Testis (tissue), 3 donors: ENCODE results near the gene RBFOX1. TPM values are rescaled to one million over a fixed set of nuclear protein-coding genes. Genes with fewer than 3 reads are reported as not detected.

Experiments used
- DNase-seq: peaks from one replicate; pipeline ENCODE4 v3.0.0-alpha.2; 2019
- H3K27ac ChIP-seq, 2 donors: fragments of 200-600 bp; sonication (generic); one replicate each; pipeline ENCODE4 v1.5.1; 2019
- H3K27me3 ChIP-seq: fragments of 200-600 bp; sonication (generic); one replicate; pipeline ENCODE4 v1.5.1; 2019
- H3K36me3 ChIP-seq: fragments of 200-600 bp; sonication (generic); one replicate; pipeline ENCODE4 v1.5.1; 2017; ENCODE audit warnings: low read depth; ENCODE audit errors: missing control alignments
- H3K4me1 ChIP-seq: fragments of 200-600 bp; sonication (generic); one replicate; pipeline ENCODE4 v1.5.1; 2019
- H3K4me3 ChIP-seq, 2 donors: fragments of 200-600 bp; sonication (generic); one replicate each; pipeline ENCODE4 v1.5.1; 2017 to 2019
- H3K9me3 ChIP-seq: fragments of 200-600 bp; sonication (generic); one replicate; pipeline ENCODE4 v1.5.1; 2017
- POLR2A ChIP-seq: fragments of 450-650 bp; IDR thresholded peaks from one replicate; pipeline ENCODE4 v1.6.1; 2017; ENCODE audit warnings: antibody characterized with exemption, mild to moderate bottlenecking, moderate library complexity
- WGBS, 2 donors: methylation state at CpG; one replicate each; pipeline ENCODE4 v1.1.5; 2018; 5-methylcytosine and 5-hydroxymethylcytosine counted together
- intact Hi-C: fragments of 100-400 bp; cut with DNase I; formaldehyde crosslinking; loops from one replicate; pipeline ENCODE4 v1.15.1; 2023; ENCODE audit warnings: low total_unique reads
- polyA plus RNA-seq: library from polyadenylated mRNA; stranded (reverse); fragments of 350-450 nt; fragmentation: Illumina TruSeq; extraction: RNeasy Lipid Tissue Mini Kit (QIAGEN cat#74804); gene quantifications from one replicate; pipeline ENCODE4 v1.2.3, GENCODE V29; 2014; ENCODE audit warnings: low read depth, low replicate concordance; ENCODE audit not compliant: insufficient read depth
- total RNA-seq, 2 donors: library from RNA; depleted of rRNA; stranded (reverse); fragments of >200 nt; gene quantifications; one replicate each; pipeline ENCODE4 v1.2.3, GENCODE V29; 2016
- TF ChIP-seq, protein P1 (sequence below), 3 experiments: fragments of 450-650 bp in 2 of 3; fragments of 200-600 bp in 1 of 3; sonication (generic) in 1 of 3; IDR thresholded peaks; one replicate each; pipeline ENCODE4 v1.5.1; 2016 to 2019; ENCODE audit warnings: antibody characterized with exemption in 3 of 3, mild to moderate bottlenecking in 2 of 3, moderate library complexity in 1 of 3

The RBFOX1 gene
- total and polyA plus RNA-seq, 3 donors from 2014 or later: 0.68 to 2.8 (median 1.1) TPM

DNA sequence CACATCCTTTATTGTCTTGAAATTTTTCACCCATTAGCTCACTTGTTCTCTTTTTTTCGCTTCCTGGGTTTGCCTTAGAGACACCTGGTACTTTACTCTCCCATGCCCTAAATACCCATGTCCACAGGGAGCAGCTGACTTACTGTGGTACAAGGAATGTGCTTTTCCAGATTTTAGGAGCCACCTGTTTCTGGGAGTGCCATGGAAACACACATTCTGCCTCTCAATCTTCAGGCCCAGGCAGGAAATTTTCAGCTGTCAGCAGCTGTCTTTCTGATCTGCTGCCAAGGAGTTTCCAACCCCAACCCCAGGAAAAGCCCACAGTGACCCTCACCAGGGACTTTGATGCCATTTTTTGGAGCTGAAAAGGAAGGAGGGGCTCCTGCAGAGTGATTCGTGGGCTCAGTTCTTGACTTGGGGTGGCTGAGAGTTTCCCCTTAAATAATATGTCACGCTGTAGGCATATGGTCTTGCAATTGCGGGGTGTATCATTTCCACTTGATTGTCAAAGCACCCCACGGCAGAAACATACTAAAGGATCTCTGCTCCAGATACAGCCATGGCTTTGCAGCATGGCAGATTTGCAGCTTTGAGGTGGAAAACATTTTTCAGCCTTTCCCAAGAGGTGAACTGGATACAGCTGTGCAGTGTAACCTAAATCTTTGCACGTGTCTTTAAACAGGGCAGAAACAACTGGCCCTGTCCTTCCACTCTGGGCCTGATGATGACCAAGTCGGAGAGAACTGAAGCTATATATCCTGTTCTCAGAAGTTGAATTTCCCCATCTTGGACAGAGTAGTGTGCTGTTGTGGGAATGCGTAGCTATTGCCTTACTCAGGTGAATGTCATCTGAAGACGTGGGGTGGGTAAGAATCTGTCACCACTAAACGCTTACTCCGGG is 19.2 kb downstream of the RBFOX1 start:
- no peaks in the 10 kb centered on the region for H3K9me3 ChIP-seq
- no peaks in the 10 kb centered on the region for H3K36me3 ChIP-seq
- 82 to 84% methylated on average over 9 to 11 of the region's 11 CpGs for WGBS, 2 donors
- H3K4me3 ChIP-seq: no peak overlapping the region
- DNase-seq: no peak
- TF ChIP-seq POLR2A: no peak
- TF ChIP-seq, protein P1, sequence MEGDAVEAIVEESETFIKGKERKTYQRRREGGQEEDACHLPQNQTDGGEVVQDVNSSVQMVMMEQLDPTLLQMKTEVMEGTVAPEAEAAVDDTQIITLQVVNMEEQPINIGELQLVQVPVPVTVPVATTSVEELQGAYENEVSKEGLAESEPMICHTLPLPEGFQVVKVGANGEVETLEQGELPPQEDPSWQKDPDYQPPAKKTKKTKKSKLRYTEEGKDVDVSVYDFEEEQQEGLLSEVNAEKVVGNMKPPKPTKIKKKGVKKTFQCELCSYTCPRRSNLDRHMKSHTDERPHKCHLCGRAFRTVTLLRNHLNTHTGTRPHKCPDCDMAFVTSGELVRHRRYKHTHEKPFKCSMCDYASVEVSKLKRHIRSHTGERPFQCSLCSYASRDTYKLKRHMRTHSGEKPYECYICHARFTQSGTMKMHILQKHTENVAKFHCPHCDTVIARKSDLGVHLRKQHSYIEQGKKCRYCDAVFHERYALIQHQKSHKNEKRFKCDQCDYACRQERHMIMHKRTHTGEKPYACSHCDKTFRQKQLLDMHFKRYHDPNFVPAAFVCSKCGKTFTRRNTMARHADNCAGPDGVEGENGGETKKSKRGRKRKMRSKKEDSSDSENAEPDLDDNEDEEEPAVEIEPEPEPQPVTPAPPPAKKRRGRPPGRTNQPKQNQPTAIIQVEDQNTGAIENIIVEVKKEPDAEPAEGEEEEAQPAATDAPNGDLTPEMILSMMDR (IDR thresholded peaks at IDR 0.05): no peak
- H3K4me1 ChIP-seq: no peaks in the 10 kb centered on the region
- intact Hi-C loops: no loop called here
- H3K27ac ChIP-seq: no peak overlapping the region
- H3K27me3 ChIP-seq: no peaks in the 10 kb centered on the region

DNA sequence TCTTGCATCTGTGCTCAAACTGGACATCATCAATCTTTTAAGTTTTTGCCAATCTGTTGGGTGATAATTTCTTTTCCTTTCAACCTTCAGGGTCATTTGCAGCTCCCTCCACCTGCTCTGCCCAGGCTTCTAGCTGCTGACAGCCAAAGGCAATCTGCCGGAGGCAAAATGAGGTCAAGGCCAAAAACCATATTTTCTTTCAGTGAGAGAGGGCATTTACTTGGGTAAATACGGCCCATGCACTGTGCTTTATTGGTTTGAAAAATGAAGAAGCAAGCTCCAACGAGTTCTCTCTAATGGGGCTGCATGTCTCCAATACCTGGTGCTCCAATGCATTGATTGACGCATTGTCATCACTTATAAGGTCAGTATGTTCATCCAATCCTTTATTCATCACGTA is 23.1 kb downstream of the RBFOX1 start:
- H3K4me1 ChIP-seq: no peaks in the 10 kb centered on the region
- no peaks in the 10 kb centered on the region for H3K36me3 ChIP-seq
- no peaks in the 10 kb centered on the region for H3K27me3 ChIP-seq
- H3K4me3 ChIP-seq: no peak overlapping the region
- no peak for TF ChIP-seq POLR2A
- TF ChIP-seq, protein P1 (IDR thresholded peaks at IDR 0.05): no peak
- intact Hi-C loops: no loop called here
- 52 to 69% methylated on average over 5 of the region's 5 CpGs for WGBS, 2 donors
- no peaks in the 10 kb centered on the region for H3K9me3 ChIP-seq
- no peak for DNase-seq
- no peak overlapping the region for H3K27ac ChIP-seq

DNA sequence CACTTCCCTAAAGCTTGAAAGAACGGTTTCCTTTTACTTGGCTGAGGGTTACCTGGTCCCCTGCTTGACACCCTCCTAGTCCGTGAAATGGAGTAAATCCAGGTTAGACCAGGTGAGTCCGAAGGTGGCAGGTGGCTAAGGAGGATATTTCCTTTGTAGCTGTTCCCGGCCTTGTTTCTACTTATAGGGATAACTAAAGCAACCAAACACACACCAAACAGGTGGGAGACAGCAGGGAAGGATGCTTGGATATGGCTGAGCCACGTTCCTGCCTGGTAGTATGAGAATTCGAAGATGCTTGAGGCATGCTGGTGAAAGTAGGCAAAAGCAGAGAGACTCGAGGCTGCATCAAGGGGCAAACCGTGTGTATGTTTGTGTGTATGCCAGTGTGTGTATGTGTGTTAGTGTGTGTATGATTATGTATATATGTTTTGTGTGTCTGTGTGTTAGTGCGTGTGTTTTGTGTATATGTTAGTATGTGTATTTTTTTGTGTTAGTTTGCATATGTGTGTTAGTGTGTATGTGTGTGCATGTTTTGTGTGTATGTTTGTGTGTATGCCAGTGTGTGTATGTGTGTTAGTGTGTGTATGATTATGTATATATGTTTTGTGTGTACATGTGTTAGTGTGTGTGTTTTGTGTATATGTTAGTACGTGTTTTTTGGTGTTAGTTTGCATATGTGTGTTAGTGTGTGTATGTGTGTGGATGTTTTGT is 28.9 kb downstream of the RBFOX1 start:
- no peak for DNase-seq
- no peaks in the 10 kb centered on the region for H3K36me3 ChIP-seq
- no peak overlapping the region for H3K4me3 ChIP-seq
- WGBS, 2 donors: 83 to 87% methylated on average over 10 of the region's 10 CpGs
- TF ChIP-seq POLR2A: no peak
- TF ChIP-seq, protein P1 (IDR thresholded peaks at IDR 0.05): no peak
- intact Hi-C loops: no loop called here
- H3K9me3 ChIP-seq: no peaks in the 10 kb centered on the region
- no peaks in the 10 kb centered on the region for H3K4me1 ChIP-seq
- H3K27me3 ChIP-seq: no peaks in the 10 kb centered on the region
- H3K27ac ChIP-seq: no peak overlapping the region

DNA sequence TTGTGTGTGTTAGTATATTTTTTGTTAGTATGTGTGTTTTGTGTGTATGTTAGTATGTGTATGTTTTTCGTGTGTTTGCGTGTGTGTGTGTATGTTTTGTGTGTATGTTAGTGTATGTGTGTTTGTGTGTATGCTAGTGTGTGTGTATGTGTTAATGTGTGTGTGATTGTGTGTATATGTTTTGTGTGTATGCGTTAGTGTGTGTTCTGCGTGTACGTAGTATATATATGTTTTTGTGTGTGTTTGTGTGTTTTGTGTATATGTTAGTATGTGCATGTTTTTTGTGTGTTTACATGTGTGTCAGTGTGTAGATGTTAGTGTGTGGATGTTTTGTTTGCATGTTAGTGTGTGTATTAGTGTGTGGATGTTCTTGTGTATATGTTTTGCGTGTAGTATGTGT is 29.6 kb downstream of the RBFOX1 start:
- H3K4me1 ChIP-seq: no peaks in the 10 kb centered on the region
- H3K4me3 ChIP-seq: no peak overlapping the region
- no peak for TF ChIP-seq POLR2A
- TF ChIP-seq, protein P1 (IDR thresholded peaks at IDR 0.05): no peak
- no peaks in the 10 kb centered on the region for H3K36me3 ChIP-seq
- no peaks in the 10 kb centered on the region for H3K27me3 ChIP-seq
- intact Hi-C loops: no loop called here
- H3K9me3 ChIP-seq: no peaks in the 10 kb centered on the region
- no peak for DNase-seq
- WGBS, 2 donors: 93 to 95% methylated on average over 6 of the region's 6 CpGs
- H3K27ac ChIP-seq: no peak overlapping the region
